H54 (cell line): ENCODE results near the gene DUSP28.

Source experiments
- DNase-seq: peaks from one replicate; pipeline ENCODE4 v3.0.0; 2011; ENCODE audit warnings: low spot score, mixed read lengths; ENCODE audit not compliant: insufficient read length
- FAIRE-seq: peaks from 3 replicates; lab custom pipeline; 2011; peaks lifted over from hg19 to GRCh38; lab: Jason Lieb, UNC
- POLR2A ChIP-seq: IDR thresholded peaks from 2 replicates; pipeline ENCODE4 v1.6.1; 2011; ENCODE audit warnings: low read depth, mild to moderate bottlenecking, low read length

Gene DUSP28

DNA sequence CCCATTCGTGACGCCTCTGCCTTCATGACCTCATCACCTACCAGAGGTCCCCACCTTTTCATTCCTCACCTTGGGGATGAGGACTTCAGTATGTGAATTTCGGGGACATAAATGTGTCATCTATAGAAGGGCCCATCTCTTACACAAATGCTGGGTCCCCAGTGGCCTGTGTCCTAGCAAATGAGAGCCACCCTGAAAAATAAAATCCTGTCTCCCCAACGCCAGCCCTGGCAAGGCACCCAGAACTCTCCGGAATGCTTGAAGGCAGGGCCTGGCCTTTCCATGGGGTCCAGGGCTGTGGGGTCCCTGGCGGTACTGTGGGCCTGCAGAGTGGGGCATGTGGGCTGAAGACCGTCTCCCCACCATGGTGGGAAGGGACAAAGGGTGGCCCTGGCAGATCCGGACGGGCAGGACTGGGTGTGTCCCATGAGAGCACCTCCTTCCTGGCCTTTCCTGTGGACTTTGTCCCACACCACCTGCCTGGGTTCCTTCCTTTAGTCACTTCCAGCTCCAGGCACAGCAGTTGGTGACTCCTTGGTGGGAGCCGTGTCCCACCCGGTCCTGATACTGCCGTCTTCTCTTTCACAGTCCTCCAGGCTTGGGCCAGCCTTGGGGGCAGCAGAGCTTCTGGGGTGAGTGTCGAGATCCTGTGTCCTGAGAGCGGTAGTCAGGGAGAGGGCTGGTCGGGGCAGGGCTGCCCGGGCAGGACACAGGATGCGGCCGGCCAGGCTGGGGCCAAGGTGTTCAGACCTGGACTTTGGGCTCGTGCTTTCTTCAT lies 45.0 kb downstream of the DUSP28 start:
- TF ChIP-seq POLR2A = no peak
- DNase-seq (no peak), FAIRE-seq (no peak)

DNA sequence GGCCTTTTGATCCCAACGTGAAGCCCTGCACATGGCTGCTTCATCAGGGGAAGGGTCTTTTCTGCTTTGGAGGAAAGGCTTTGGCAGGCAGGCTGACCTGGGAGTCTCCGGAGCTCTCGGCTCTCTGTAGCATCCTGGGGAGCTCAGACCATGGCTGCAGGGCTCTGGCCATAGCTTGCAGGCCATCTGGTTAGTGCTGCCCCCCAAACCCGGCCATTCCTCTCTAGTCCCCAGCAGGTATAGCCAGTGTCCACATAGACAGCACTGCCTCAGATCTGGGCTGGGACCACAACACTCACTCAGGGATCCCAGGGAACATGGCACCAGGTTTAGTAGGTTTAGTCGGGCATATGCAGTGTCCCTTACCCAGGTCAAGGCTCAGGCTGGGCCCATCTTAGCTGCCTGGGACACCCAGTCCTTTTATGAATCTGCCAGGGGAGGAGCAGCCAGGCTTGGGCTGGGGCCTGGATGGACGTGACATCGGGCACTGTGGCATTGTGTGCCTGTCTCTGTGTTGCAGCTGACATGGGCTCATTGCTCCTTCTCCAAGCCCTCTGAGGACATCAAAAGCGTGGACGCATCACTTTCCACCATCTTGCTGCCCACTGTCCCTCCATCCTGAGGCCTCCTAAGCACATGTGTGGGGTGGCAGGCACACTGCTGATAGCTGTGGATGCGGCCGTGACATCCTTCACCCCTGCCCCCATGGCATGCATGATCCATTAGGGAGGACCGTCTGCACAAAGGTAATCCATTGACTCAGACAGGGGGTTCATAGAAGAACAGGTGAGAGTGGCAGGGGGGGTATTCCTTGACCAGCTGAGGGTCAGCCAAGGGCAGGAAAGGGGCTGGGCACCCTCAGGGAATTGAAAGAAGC lies 45.9 kb downstream of the DUSP28 start:
- DNase-seq (no peak), FAIRE-seq (no peak)
- TF ChIP-seq POLR2A = no peak

DNA sequence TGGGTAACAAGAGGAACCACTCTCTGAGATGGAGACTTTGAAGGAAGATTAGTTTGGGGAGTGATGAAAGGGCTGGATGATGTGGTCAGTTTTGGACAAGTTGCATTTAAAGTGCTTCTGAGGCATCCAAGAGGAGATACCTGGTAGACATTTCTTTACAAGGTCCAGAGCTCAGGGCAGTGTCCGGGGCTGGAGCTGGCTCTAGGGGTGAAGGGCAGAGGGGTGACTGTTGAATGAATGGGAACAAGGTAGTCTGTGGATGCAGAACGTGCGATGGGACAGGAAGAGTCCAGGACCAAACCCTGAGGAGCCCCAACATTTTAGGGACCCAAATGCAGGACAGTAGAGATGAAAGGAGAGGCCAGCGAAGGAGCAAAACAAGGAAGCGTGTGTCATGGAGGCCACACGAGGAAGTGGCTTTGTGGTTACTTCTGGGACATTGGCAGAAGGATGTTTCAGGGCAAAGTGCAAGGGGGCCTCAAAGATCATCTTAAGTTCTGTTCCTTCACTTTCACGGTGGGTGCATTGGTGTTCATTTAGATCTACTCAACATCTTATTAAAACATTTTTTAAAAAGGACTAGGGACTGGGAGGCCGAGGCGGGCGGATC lies 51.5 kb downstream of the DUSP28 start:
- DNase-seq (no peak), FAIRE-seq (no peak)
- no peak for TF ChIP-seq POLR2A
